DND-41 (cell line): ENCODE data around the gene FBRSL1.

ENCODE experiments used
- ATAC-seq: fragments of 200-7000 bp; cut with Tn5 transposase; 3 replicates; pipeline ENCODE4 v1.9.1; 2021; ENCODE audit warnings: low read depth; ENCODE audit not compliant: insufficient read depth
- DNase-seq: peaks from one replicate; pipeline ENCODE4 v3.0.0-alpha.2; 2020
- H2AFZ ChIP-seq: 2 replicates; pipeline ENCODE4 v1.6.0; 2012; ENCODE audit warnings: low read depth, low read length
- H3K27ac ChIP-seq: 2 replicates; pipeline ENCODE4 v1.5.1; 2012; ENCODE audit warnings: low read length, inconsistent platforms
- H3K27me3 ChIP-seq: fragments of 200-600 bp; sonication (generic); 2 replicates; pipeline ENCODE4 v1.6.0; 2012; ENCODE audit warnings: low read length, mild to moderate bottlenecking, inconsistent platforms; ENCODE audit not compliant: insufficient read depth, poor library complexity
- H3K36me3 ChIP-seq: 2 replicates; pipeline ENCODE4 v1.5.1; 2012; ENCODE audit warnings: low read length, inconsistent platforms; ENCODE audit not compliant: insufficient read depth
- H3K4me1 ChIP-seq: 2 replicates; pipeline ENCODE4 v1.5.1; 2012; ENCODE audit warnings: mild to moderate bottlenecking, low read length; ENCODE audit not compliant: insufficient read depth
- H3K4me2 ChIP-seq: 2 replicates; pipeline ENCODE4 v1.6.0; 2012; ENCODE audit warnings: mild to moderate bottlenecking, moderate library complexity, low read length, inconsistent platforms; ENCODE audit not compliant: insufficient read depth
- H3K4me3 ChIP-seq, 2 experiments: fragments of 200-600 bp in 1 of 2; shearing (Covaris generic) in 1 of 2; 2 replicates each; pipeline ENCODE4 v1.5.1; 2012 to 2016; ENCODE audit warnings: inconsistent platforms in 2 of 2, low read length in 2 of 2, mild to moderate bottlenecking in 2 of 2, low read depth in 1 of 2, moderate library complexity in 1 of 2
- H3K79me2 ChIP-seq: 2 replicates; pipeline ENCODE4 v1.6.0; 2012; ENCODE audit warnings: low read length, inconsistent platforms; ENCODE audit not compliant: insufficient read depth
- H3K9ac ChIP-seq: 2 replicates; pipeline ENCODE4 v1.6.0; 2012; ENCODE audit warnings: low read depth, mild to moderate bottlenecking, inconsistent platforms, low read length, moderate library complexity
- H3K9me3 ChIP-seq: 2 replicates; pipeline ENCODE4 v1.5.1; 2012; ENCODE audit warnings: low read length, moderate library complexity, mild to moderate bottlenecking, inconsistent platforms; ENCODE audit not compliant: insufficient read depth, severe bottlenecking
- H4K20me1 ChIP-seq: 2 replicates; pipeline ENCODE4 v1.6.0; 2012; ENCODE audit warnings: low read length; ENCODE audit not compliant: insufficient read depth
- EZH2 ChIP-seq: IDR thresholded peaks from 3 replicates; pipeline ENCODE4 v1.6.1; 2012; ENCODE audit warnings: borderline replicate concordance, low read depth, mild to moderate bottlenecking, moderate library complexity, low read length, inconsistent platforms; ENCODE audit not compliant: severe bottlenecking
- TF ChIP-seq, protein P1 (sequence below): IDR thresholded peaks from 2 replicates; pipeline ENCODE4 v1.5.1; 2012; ENCODE audit warnings: borderline replicate concordance, low read length, moderate library complexity, mild to moderate bottlenecking; ENCODE audit not compliant: poor library complexity, severe bottlenecking; ENCODE audit errors: extremely low read depth

The FBRSL1 gene

DNA sequence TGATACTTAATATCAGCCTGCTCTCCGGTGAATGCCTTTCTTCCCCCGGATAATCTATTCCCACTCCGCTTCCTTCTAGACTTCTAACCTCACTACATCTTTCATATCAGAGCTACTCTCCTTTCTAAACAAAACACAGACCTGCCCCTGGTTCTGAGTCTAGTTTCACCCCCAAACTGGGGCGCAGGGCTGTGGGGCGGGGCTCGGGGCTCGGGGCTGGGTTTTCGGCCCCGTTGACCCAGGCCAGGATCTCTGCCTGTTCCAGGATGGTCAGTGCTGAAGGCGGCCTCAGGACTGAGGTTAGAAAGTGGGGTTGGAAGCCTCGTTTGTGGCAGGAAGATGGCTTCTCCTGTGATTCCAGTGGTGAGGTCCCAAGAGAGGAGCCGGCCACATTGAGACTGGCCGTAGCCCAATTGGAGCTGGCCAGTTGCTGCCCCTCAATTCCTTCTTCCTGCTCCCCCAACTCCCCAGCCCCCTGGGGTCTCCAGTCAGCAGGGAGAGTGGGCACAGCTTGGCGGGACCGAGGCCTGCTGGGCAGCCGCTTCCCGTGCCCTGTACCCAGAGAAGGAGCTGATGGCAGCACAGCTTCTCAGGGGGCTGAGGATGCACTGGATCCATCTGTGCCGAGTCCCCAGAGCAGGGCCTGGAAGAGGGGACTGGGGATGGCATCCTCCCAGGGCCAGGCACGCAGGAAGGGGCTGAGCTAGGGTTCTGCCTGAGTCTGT, 67.5 kb downstream of the FBRSL1 start:
- no peak for ATAC-seq
- no peak for DNase-seq

GRCh38 chr12:132558042-132558856, 68.3 kb downstream of the FBRSL1 start:
- no peak overlapping the region for H3K27ac ChIP-seq
- H4K20me1 ChIP-seq: peaks cover 22% of the 10 kb centered on the region
- H3K4me2 ChIP-seq: no peak overlapping the region; the same call in 1 of the 2 replicates
- no peak overlapping the region for H2AFZ ChIP-seq
- TF ChIP-seq EZH2: no peak
- TF ChIP-seq, protein P1, sequence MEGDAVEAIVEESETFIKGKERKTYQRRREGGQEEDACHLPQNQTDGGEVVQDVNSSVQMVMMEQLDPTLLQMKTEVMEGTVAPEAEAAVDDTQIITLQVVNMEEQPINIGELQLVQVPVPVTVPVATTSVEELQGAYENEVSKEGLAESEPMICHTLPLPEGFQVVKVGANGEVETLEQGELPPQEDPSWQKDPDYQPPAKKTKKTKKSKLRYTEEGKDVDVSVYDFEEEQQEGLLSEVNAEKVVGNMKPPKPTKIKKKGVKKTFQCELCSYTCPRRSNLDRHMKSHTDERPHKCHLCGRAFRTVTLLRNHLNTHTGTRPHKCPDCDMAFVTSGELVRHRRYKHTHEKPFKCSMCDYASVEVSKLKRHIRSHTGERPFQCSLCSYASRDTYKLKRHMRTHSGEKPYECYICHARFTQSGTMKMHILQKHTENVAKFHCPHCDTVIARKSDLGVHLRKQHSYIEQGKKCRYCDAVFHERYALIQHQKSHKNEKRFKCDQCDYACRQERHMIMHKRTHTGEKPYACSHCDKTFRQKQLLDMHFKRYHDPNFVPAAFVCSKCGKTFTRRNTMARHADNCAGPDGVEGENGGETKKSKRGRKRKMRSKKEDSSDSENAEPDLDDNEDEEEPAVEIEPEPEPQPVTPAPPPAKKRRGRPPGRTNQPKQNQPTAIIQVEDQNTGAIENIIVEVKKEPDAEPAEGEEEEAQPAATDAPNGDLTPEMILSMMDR: no peak
- peaks cover 27% of the 10 kb centered on the region for H3K4me1 ChIP-seq
- ATAC-seq: no peak
- no peak for DNase-seq
- no peaks in the 10 kb centered on the region for H3K9me3 ChIP-seq
- no peaks in the 10 kb centered on the region; the same call in 1 of the 2 replicates for H3K36me3 ChIP-seq
- peaks cover 3% of the 10 kb centered on the region for H3K27me3 ChIP-seq
- no peak overlapping the region for H3K4me3 ChIP-seq
- peaks cover 30% of the 10 kb centered on the region for H3K79me2 ChIP-seq
- H3K9ac ChIP-seq: no peak overlapping the region

More for the DNA sequence above, 67.5 kb downstream of the FBRSL1 start:
- Histone ChIP-seq H4K20me1 (peaks cover 18% of the 10 kb centered on the region), H3K27me3 (peaks cover 3% of the 10 kb centered on the region), H3K4me2 (no peak overlapping the region), H2AFZ (no peak overlapping the region), H3K36me3 (peaks cover under 1% of the 10 kb centered on the region; the same call in 1 of the 2 replicates), H3K4me1 (peaks cover 27% of the 10 kb centered on the region), H3K27ac (no peak overlapping the region), H3K4me3 (no peak overlapping the region), H3K79me2 (peaks cover 25% of the 10 kb centered on the region), H3K9ac (no peak overlapping the region), H3K9me3 (no peaks in the 10 kb centered on the region)
- TF ChIP-seq EZH2: no peak
- TF ChIP-seq, protein P1: no peak

GRCh38 chr12:132558861-132559623, 69.1 kb downstream of the FBRSL1 start:
- Histone ChIP-seq H3K36me3 (no peaks in the 10 kb centered on the region; the same call in 1 of the 2 replicates), H4K20me1 (peaks cover 28% of the 10 kb centered on the region), H3K27ac (no peak overlapping the region), H2AFZ (peak overlapping the region; percentile 90), H3K9me3 (no peaks in the 10 kb centered on the region), H3K4me1 (peaks cover 27% of the 10 kb centered on the region), H3K79me2 (peaks cover 38% of the 10 kb centered on the region), H3K9ac (peak overlapping the region; percentile 94), H3K4me2 (peak overlapping the region; percentile 83), H3K4me3 (peak overlapping the region; percentile 62 to 72; a peak in 3 of 4 replicates), H3K27me3 (peaks cover 3% of the 10 kb centered on the region)
- TF ChIP-seq, protein P1: no peak
- peak; percentile 36 for TF ChIP-seq EZH2
- no peak for ATAC-seq
- DNase-seq: peak; percentile 41
